GM08714 (cell line): Measurements from ENCODE around the gene NUP153.
"Not testable (repeated sequence)": the region's sequence is repeated elsewhere in the genome, so short reads cannot be mapped to it uniquely, and the experiment has no call there.

Experiments used
- H3K4me3 ChIP-seq: fragments of 200-500 bp; sonication (Bioruptor generic); 2 replicates; pipeline ENCODE4 v1.5.1; 2014; ENCODE audit warnings: mild to moderate bottlenecking, low read length, inconsistent platforms
- ZNF274 ChIP-seq: IDR thresholded peaks from 2 replicates; pipeline ENCODE4 v1.6.1; 2012; ENCODE audit warnings: mild to moderate bottlenecking, low read depth, low read length

NUP153 gene

GRCh38 chr6:17585766-17586490 is 120.8 kb downstream of the NUP153 start:
- no peak overlapping the region for H3K4me3 ChIP-seq
- no peak for TF ChIP-seq ZNF274

DNA sequence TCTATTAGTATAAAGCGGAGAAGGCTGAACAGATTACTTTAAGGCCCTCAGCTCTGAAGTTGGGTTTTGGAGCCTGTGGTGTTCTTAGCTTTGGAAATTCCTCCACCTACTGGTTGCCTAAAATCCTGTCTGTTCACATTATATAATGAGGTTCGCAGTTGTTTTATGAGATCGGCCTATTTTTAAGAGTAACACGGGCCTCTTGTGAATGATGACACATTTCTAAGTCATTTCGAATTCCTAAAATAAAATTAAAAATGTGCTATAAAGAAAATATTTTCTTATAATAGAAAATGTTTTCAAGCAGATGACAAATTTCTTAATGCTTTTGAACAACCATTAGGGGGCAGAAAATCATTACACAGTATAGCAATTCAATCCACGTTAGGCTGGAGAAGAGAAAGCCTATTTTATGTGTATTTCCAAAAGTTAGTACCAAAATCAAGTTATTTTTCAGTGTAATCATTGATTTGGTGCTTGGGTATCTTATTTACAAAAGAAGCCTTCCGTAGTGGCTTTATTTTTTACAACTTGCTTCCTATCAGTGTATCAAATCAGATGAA is 122.4 kb downstream of the NUP153 start:
- TF ChIP-seq ZNF274, result no peak
- H3K4me3 ChIP-seq, result no peak overlapping the region

- H3K4me3 ChIP-seq, result no peak overlapping the region
- no peak for TF ChIP-seq ZNF274
Measured at GRCh38 chr6:17583811-17584210, 122.9 kb downstream of the NUP153 start.

GRCh38 chr6:17581282-17581681 is 125.4 kb downstream of the NUP153 start:
- H3K4me3 ChIP-seq, result not testable (repeated sequence)

DNA sequence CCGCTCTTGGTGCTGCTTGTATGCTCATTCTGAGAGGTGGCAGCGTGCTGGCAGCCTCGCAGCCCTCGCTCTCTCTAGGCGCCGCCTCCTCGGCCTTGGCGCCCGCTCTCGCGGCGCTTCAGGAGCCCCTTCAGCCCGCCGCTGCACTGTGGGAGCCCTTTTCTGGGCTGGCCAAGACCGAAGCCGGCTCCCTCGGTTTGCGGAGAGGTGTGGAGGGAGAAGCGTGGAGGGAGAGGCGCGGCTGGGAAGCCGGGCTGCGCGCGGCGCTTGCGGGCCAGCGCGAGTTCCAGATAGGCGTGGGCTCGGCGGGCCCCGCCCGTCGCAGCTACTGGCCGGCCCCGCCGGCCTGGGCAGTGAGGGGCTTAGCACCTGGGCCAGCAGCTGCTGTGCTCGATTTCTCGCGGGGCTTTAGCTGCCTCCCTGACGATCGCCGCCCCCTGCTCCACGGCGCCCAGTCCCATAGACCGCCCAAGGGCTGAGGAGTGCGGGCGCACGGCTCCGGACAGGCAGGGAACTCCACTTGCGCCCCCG is 126.1 kb downstream of the NUP153 start:
- no peak for TF ChIP-seq ZNF274
- H3K4me3 ChIP-seq, result peak overlapping the region; percentile 59; the same call in 1 of the 2 replicates

DNA sequence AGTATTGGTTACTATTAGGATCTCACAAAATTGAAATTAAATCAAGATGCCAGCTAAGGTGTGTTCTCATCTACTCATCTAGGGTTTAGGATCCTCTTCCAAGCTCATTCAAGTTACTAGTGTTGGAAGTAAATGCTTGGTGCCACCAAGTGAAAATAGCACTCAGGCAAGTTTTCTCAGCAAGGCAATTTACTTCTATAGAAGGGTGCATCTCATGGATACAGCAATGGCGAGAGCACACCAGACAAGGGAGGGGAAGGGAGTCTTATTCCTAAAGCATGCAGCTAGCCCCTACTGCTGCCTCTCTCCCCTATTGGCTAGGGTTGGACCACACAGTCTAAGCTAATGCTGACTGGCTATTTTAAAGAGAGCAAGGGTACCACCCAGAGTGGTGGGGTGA is 129.7 kb downstream of the NUP153 start:
- H3K4me3 ChIP-seq, result no peak overlapping the region
- TF ChIP-seq ZNF274, result no peak

GRCh38 chr6:17574866-17575560 is 131.7 kb downstream of the NUP153 start:
- no peak for TF ChIP-seq ZNF274
- no peak overlapping the region for H3K4me3 ChIP-seq

DNA sequence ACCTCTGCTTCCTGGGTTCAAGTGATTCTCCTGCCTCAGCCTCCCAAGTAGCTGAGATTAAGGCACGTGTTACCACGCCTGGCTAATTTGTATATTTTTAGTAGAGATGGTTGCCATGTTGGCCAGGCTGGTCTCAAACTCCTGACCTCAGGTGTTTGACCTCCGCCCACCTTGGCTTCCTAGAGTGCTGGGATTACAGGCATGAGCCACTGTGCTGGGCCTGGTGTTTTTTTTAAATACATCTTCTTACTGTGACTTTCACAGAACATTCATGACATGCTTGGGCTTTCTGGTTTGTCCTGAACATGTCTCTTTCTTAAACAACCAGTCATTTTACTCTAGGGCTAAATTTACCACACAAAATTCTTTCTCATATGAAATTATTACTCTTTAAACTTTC is 141.3 kb downstream of the NUP153 start:
- H3K4me3 ChIP-seq, result no peak overlapping the region
- no peak for TF ChIP-seq ZNF274
